Transverse colon (tissue), 4 donors: ENCODE measurements around the gene CDK5RAP2. TPM values are rescaled to one million over a fixed set of nuclear protein-coding genes. Genes with fewer than 3 reads are reported as not detected.

ENCODE experiments used
- DNase-seq: peaks from one replicate; pipeline ENCODE4 v3.0.0-alpha.2; 2019
- H3K27ac ChIP-seq, 4 donors: fragments of 200-600 bp; sonication (generic); 2 replicates each; pipeline ENCODE4 v1.5.1; 2016 to 2018; ENCODE audit warnings: inconsistent platforms in 4 of 4
- H3K27me3 ChIP-seq: fragments of 200-600 bp; sonication (generic); 2 replicates; pipeline ENCODE4 v1.5.1; 2017; ENCODE audit warnings: inconsistent platforms
- H3K36me3 ChIP-seq, 4 donors: fragments of 200-600 bp; sonication (generic); 2 replicates each; pipeline ENCODE4 v1.5.1; 2017 to 2019; ENCODE audit warnings: inconsistent platforms in 4 of 4
- H3K4me1 ChIP-seq, 4 donors: fragments of 200-600 bp; sonication (generic); 2 replicates each; pipeline ENCODE4 v1.5.1; 2017 to 2020; ENCODE audit warnings: inconsistent platforms in 4 of 4
- H3K4me3 ChIP-seq, 4 donors: fragments of 200-600 bp; sonication (generic); 1 replicate in 1 of 4; 2 replicates in 3 of 4; pipeline versions ENCODE4 v1.5.1 to v1.6.1; 2017 to 2019; ENCODE audit warnings: inconsistent platforms in 4 of 4
- H3K9me3 ChIP-seq, 2 donors: fragments of 200-600 bp; sonication (generic); 2 replicates each; pipeline ENCODE4 v1.5.1; 2017 to 2019; ENCODE audit warnings: inconsistent platforms in 2 of 2
- EP300 ChIP-seq: sonication (generic); formaldehyde crosslinking; IDR thresholded peaks from one replicate; pipeline ENCODE4 v1.6.1; 2017; ENCODE audit warnings: antibody characterized with exemption, low read depth
- POLR2A ChIP-seq: fragments of 450-650 bp; IDR thresholded peaks from one replicate; pipeline ENCODE4 v1.6.1; 2016; ENCODE audit warnings: antibody characterized with exemption, mild to moderate bottlenecking, moderate library complexity
- POLR2AphosphoS5 ChIP-seq, 3 donors: sonication (generic); formaldehyde crosslinking; IDR thresholded peaks; one replicate each; pipeline ENCODE4 v1.6.1; 2016; ENCODE audit warnings: antibody characterized with exemption in 3 of 3
- WGBS, 2 donors: methylation state at CpG; one replicate each; pipeline ENCODE4 v1.1.5; 2018; ENCODE audit warnings: low coverage in 1 of 2; 5-methylcytosine and 5-hydroxymethylcytosine counted together
- in situ Hi-C, 4 donors: fragments of 200-750 bp; cut with MboI; loops; one replicate each; pipeline versions ENCODE4 v1.15.0 to v1.15.1; 2017; ENCODE audit warnings: low sequenced_read_pairs in 3 of 4, low pct_ligation_motif_present in 1 of 4, low pct_unique_long_range_greater_than_20kb in 1 of 4
- intact Hi-C: fragments of 100-400 bp; cut with DNase I; formaldehyde crosslinking; loops from one replicate; pipeline ENCODE4 v1.15.1; 2023; ENCODE audit warnings: low total_unique reads
- total RNA-seq, 4 donors: library from RNA; depleted of rRNA; stranded (reverse); fragments of >200 nt; gene quantifications; one replicate each; pipeline ENCODE4 v1.1.0, GENCODE V29; 2016
- TF ChIP-seq, protein P1 (sequence below), 5 experiments: fragments of 200-600 bp in 3 of 5; fragments of 450-650 bp in 2 of 5; sonication (generic) in 3 of 5; IDR thresholded peaks; 1 replicate in 2 of 5; 2 replicates in 3 of 5; pipeline ENCODE4 v1.5.1; 2016 to 2017; ENCODE audit warnings: antibody characterized with exemption in 5 of 5, inconsistent platforms in 3 of 5, mild to moderate bottlenecking in 2 of 5, moderate library complexity in 1 of 5

The CDK5RAP2 gene
- total RNA-seq, 4 donors from 2014 or later = 23.6 to 154 (median 28.0) TPM

DNA sequence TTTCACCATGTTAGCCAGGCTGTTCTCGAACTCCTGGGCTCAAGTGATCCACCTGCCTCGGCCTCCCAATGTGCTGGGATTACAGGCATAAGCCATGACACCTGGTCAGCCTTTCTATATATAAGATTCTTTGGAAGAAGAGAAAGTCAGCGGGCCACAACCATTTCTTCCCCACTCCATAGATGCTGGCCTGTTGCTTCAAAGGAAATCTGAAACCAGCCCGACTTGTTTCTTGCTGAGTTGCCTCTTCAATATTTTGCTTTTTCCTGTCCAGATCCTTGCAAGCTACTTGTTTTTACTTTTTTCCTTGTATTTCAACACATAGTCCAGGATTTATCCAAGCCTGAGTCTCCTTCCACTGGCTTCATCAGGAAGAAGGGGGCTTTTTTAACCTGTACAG lies 219.5 kb downstream of the CDK5RAP2 start:
- Histone ChIP-seq H3K4me1 (no peaks in the 10 kb centered on the region), H3K36me3 (no peaks in the 10 kb centered on the region), H3K4me3 (no peak overlapping the region), H3K27ac (no peak overlapping the region), H3K27me3 (no peaks in the 10 kb centered on the region), H3K9me3 (no peaks in the 10 kb centered on the region)
- no peak for TF ChIP-seq POLR2A
- TF ChIP-seq EP300 = no peak
- intact Hi-C loops = no loop called here
- in situ Hi-C loops = no loop called here
- DNase-seq = no peak
- 72 to 87% methylated on average over 2 to 4 of the region's 4 CpGs for WGBS, 2 donors

DNA sequence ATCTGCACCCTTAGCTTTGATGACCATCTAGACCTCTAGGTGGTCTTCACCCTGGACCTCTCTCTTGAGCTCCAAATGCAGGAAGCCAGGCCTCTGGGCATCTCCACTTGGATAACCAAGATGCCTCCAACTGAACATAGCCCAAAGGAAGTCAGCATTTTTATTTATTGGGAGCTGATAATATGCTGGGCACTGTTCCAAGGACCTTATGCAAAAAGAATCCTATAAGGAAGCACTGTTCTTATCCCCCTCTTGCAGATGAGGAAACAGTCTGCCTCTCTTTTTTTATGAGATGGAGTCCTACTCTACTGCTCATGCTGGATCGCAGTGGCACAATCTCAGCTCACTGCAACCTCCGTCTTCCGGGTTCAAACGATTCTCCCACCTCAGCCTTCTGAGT lies 219.9 kb downstream of the CDK5RAP2 start:
- H3K4me1 ChIP-seq = no peaks in the 10 kb centered on the region
- TF ChIP-seq, protein P1, sequence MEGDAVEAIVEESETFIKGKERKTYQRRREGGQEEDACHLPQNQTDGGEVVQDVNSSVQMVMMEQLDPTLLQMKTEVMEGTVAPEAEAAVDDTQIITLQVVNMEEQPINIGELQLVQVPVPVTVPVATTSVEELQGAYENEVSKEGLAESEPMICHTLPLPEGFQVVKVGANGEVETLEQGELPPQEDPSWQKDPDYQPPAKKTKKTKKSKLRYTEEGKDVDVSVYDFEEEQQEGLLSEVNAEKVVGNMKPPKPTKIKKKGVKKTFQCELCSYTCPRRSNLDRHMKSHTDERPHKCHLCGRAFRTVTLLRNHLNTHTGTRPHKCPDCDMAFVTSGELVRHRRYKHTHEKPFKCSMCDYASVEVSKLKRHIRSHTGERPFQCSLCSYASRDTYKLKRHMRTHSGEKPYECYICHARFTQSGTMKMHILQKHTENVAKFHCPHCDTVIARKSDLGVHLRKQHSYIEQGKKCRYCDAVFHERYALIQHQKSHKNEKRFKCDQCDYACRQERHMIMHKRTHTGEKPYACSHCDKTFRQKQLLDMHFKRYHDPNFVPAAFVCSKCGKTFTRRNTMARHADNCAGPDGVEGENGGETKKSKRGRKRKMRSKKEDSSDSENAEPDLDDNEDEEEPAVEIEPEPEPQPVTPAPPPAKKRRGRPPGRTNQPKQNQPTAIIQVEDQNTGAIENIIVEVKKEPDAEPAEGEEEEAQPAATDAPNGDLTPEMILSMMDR (IDR thresholded peaks at IDR 0.05) = no peak
- TF ChIP-seq POLR2A = no peak
- no peak for TF ChIP-seq POLR2AphosphoS5 (IDR thresholded peaks at IDR 0.05)
- no peak for TF ChIP-seq EP300
- H3K27ac ChIP-seq = no peak overlapping the region
- H3K9me3 ChIP-seq = no peaks in the 10 kb centered on the region
- intact Hi-C loops = no loop called here
- H3K36me3 ChIP-seq = no peaks in the 10 kb centered on the region
- H3K27me3 ChIP-seq = no peaks in the 10 kb centered on the region
- in situ Hi-C loops = no loop called here
- 66 to 79% methylated on average over 4 of the region's 4 CpGs for WGBS, 2 donors
- no peak for DNase-seq
- H3K4me3 ChIP-seq = no peak overlapping the region

DNA sequence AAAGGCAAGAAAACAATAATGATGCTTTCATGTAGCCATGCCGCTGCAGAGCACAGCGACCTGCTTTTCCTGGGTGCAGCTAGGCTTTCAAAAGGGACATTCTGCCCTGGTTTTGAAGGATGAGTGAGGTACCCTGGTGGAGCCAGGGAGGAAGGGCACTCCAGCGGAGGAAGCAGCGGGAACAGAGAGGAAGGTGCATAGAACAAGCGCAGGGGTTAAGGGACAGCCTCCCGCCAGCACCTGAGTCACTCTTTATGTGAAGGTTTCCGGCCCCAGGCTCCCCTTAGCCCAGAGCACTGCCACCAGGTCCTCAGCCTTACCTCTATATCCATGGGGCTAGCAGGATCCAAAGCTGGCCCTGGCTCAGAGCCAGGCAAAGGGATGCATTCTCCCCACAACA lies 221.1 kb downstream of the CDK5RAP2 start:
- no peaks in the 10 kb centered on the region for H3K36me3 ChIP-seq
- intact Hi-C loops (no loop called here), in situ Hi-C loops (no loop called here)
- no peaks in the 10 kb centered on the region for H3K9me3 ChIP-seq
- H3K4me3 ChIP-seq = no peak overlapping the region
- H3K27me3 ChIP-seq = no peaks in the 10 kb centered on the region
- H3K4me1 ChIP-seq = no peaks in the 10 kb centered on the region
- no peak overlapping the region for H3K27ac ChIP-seq
- 90 to 100% methylated on average over 3 to 7 of the region's 7 CpGs for WGBS, 2 donors
- TF ChIP-seq EP300 = no peak
- TF ChIP-seq POLR2AphosphoS5 (IDR thresholded peaks at IDR 0.05) = no peak
- no peak for TF ChIP-seq POLR2A
- TF ChIP-seq, protein P1 (IDR thresholded peaks at IDR 0.05) = no peak
- DNase-seq = no peak

DNA sequence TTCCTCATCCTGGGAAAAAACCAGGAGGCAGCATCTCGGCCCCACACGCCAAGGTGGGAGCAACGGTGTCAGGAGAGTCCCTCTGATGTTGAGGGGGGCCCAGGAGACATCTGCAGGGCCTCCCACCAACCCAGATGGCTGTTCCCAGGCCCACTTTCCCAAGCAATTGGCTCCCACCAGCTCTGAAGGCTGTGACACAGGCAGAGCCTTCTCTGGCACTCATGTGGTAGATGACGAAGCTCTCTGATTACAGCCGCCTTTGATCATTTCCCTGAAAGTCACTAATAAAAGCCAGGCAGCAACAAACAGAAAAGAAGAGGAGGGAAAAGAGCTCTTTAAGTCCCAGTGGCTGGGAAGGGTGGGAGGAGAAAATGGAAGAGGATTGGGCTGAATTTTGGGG lies 226.5 kb downstream of the CDK5RAP2 start:
- in situ Hi-C loops (no loop called here), intact Hi-C loops (no loop called here)
- Histone ChIP-seq H3K27ac (no peak overlapping the region), H3K36me3 (no peaks in the 10 kb centered on the region), H3K9me3 (no peaks in the 10 kb centered on the region), H3K27me3 (no peaks in the 10 kb centered on the region), H3K4me3 (no peak overlapping the region), H3K4me1 (no peaks in the 10 kb centered on the region)
- DNase-seq = no peak
- TF ChIP-seq POLR2AphosphoS5 (IDR thresholded peaks at IDR 0.05) = no peak
- no peak for TF ChIP-seq EP300
- TF ChIP-seq, protein P1 (IDR thresholded peaks at IDR 0.05) = no peak
- TF ChIP-seq POLR2A = no peak
- WGBS, 2 donors = 40 to 45% methylated on average over 3 to 5 of the region's 5 CpGs

DNA sequence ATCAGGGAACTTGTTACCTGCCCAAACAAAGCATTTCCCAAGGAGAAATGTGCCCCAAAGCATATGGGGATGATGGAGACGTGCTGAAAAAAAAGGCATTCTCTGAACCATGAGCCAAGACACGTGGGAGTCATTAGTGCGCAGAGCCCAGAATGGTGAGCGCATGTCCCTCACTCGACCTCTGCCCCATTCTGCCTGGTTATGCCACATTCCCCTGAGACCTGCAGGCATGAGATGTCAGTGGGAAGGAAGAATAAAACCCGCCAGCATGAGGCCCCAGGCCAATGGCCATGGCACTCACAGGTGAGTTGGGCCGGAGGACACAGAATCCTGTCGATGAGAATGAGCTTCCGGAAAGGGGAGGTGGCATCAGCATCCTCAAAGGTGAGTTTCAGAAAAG lies 228.9 kb downstream of the CDK5RAP2 start:
- H3K27me3 ChIP-seq = no peaks in the 10 kb centered on the region
- intact Hi-C loops = no loop called here
- no peaks in the 10 kb centered on the region for H3K9me3 ChIP-seq
- no peak overlapping the region for H3K4me3 ChIP-seq
- no peak for TF ChIP-seq POLR2A
- no peak for TF ChIP-seq EP300
- no peak for TF ChIP-seq POLR2AphosphoS5 (IDR thresholded peaks at IDR 0.05)
- TF ChIP-seq, protein P1 (IDR thresholded peaks at IDR 0.05) = no peak
- H3K36me3 ChIP-seq = no peaks in the 10 kb centered on the region
- in situ Hi-C loops = no loop called here
- no peaks in the 10 kb centered on the region for H3K4me1 ChIP-seq
- 88% methylated on average over 9 of the region's 9 CpGs; no CpG with 5 or more reads in 1 of the 2 donors for WGBS, 2 donors
- no peak for DNase-seq
- no peak overlapping the region for H3K27ac ChIP-seq
